Measurements from ENCODE around the gene SPDYE3.
"Not testable (repeated sequence)": the region's sequence is repeated elsewhere in the genome, so short reads cannot be mapped to it uniquely, and the experiment has no call there.

The SPDYE3 gene

DNA sequence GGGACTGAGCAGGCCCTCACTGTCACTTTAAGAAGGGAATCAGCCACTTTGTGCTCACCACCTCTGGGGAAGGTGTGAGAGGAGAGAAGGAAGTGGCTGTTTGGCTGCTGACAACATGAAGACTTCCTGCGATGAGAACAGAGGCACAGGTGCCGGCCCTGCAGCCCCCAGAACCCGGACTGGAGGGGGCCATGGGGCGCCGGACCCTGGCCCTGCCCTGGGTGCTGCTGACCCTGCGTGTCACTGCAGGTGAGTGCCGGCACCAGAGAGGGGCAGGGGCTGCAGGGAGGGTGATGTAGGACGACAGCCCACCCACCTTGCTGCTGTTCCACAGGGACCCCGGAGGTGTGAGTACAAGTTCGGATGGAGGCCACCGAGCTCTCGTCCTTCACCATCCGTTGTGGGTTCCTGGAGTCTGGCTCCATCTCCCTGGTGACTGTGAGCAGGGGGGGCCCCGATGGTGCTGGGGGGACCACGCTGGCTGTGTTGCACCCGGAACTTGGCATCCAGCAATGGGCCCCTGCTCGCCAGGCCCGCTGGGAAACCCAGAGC, 44.8 kb downstream of the SPDYE3 start:
- DNase-seq, result not testable (repeated sequence)

DNA sequence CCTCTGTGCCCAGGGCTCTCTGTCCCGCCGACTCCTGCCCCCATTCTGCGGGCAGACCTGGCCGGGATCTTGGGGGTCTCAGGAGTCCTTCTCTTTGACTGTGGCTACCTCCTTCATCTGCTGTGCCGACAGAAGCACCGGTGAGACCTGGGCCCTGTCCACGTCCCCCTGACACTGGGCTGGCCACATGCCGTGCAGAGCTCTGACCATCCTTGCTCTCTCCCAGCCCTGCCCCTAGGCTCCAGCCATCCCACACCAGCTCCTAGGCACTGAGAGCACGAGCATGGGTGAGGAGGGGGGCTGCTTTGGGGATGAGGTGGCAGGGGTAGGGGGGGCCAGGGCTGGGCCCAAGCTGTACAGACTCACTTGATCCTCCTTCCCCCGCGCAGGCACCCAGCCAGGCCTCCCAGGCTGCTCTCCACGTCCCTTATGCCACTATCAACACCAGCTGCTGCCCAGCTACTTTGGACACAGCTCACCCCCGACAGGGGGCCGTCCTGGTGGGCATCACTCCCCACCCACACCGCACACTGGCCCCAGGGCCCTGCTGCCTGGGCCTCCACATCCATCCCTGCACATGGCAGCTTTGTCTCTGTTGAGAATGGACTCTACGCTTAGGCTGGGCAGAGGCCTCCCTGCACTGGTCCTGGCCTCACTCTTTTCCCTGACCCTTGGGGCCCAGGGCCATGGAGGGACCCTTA, 45.6 kb downstream of the SPDYE3 start:
- DNase-seq, result no peak

DNA sequence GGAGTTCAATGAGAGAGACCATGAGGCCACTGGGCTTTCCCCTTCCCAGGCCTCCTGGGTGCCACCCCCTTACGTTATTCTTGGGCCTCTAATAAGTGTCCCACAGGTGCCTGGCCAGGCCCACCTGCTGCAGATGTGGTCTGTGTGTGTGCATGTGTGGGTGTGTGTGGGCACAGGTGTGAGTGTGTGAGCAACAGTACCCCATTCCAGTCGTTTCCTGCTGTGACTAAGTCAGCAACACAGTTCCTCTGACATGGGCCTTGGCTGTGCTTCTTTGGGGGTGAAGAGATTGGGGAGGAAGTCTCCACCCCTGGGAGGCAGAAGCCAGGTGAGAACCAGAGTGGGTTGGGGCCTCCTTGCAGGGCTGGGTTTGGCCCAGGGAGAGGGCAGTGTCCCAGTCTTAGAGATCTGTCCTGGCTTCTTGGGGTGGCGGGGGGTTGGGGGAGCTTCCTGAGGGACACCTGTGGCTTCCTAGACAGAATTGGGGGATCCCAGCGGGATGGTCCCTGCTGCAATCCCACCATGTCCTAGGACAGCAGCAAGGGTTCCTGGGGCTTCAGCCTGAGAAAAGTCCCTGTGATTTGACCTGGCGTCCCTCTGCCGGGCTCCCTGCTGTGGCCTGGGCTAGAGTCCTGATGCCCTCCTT, 46.3 kb downstream of the SPDYE3 start:
- DNase-seq, result no peak

DNA sequence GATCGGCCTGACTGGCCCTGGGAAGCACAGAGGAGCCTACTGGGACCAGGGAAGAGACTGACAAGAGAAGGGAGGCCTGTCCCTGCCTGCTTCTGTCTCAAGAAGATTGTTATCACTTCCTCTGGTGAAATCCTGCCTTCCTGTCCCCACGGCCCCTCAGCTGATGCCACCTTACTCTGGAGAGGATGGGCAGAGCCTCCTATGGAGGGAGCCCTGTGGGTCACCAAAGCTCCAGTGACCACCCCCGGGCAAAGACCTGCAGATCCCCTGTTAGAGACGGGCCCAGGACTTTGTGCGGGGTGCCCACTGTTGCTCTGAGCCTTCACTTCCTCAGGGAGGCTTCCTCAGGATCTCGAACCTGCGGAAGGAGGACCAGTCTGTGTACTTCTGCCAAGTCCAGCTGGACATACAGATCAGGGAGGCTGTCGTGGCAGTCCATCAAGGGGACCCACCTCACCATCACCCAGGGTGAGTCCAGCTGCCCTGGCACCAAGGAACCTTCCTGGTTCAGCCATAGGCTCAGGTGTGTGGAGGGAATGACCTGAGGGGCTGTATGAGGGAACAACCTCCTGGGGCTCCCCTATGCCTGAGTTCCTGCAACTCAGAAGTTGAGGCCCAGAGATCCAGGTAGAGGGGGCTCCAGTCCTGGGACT, 49.0 kb downstream of the SPDYE3 start:
- no peak for DNase-seq

DNA sequence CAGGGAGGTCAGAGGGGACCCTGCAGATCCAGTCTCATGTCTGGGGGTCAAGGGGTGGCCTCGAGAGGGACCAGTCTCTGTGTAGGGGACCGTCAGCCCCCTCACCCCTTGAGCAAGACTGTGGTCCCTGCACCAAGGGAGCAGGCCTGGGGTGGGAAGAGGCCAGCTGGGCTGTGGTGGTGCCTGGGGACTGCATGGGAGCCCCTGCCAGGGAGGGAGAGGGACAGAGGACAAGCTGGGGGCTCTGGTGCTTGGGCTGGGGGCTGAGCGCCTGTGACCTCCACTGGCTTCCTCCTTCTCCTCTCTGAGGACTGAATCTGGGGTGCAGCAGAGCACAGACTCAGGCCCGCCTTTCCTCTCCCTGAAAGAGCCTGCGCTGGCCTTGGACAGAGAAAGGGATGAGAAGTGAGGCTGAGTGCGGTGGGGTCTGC, 49.6 kb downstream of the SPDYE3 start:
- DNase-seq, result no peak

DNA sequence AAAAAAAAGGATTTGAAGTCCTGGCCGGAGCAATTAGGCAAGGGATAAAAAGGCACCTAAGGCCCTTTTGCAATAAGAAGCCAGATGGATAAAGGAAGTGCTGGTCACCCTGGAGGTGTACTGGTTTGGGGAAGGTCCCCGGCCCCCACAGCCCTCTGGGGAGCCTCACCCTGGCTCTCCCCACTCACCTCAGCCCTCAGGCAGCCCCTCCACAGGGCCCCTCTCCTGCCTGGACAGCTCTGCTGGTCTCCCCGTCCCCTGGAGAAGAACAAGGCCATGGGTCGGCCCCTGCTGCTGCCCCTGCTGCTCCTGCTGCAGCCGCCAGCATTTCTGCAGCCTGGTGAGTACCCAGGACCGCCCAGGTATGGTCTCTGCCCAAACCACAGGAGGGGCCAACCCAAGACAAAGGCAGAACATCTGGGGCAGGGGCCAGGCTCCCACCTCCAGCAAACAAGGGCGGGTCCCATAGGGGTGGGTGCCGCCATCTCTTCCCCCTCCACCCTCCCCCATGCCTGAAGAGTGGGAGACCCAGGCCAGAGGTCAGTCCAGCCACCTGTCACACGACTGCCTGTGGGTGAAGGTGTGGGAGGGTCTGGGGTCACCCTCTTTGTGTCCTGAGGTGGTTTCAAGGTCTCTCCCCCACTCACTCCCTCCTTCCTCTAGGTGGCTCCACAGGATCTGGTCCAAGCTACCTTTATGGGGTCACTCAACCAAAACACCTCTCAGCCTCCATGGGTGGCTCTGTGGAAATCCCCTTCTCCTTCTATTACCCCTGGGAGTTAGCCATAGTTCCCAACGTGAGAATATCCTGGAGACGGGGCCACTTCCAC, 50.7 kb downstream of the SPDYE3 start, which contains the start of gene PILRB:
Gene PILRB, plus strand, starts transcription at position 91 of the 830 bp plus-strand sequence. Its CDS starts 186 bp downstream, at position 277.
- DNase-seq, result no peak

DNA sequence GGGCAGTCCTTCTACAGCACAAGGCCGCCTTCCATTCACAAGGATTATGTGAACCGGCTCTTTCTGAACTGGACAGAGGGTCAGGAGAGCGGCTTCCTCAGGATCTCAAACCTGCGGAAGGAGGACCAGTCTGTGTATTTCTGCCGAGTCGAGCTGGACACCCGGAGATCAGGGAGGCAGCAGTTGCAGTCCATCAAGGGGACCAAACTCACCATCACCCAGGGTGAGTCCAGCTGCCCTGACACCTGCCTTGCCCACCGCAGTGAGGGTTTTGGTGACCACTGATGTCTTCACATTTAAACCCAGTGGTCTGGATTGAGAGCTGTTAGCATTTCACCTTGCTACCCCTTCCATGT, 51.3 kb downstream of the SPDYE3 start:
- no peak for DNase-seq

DNA sequence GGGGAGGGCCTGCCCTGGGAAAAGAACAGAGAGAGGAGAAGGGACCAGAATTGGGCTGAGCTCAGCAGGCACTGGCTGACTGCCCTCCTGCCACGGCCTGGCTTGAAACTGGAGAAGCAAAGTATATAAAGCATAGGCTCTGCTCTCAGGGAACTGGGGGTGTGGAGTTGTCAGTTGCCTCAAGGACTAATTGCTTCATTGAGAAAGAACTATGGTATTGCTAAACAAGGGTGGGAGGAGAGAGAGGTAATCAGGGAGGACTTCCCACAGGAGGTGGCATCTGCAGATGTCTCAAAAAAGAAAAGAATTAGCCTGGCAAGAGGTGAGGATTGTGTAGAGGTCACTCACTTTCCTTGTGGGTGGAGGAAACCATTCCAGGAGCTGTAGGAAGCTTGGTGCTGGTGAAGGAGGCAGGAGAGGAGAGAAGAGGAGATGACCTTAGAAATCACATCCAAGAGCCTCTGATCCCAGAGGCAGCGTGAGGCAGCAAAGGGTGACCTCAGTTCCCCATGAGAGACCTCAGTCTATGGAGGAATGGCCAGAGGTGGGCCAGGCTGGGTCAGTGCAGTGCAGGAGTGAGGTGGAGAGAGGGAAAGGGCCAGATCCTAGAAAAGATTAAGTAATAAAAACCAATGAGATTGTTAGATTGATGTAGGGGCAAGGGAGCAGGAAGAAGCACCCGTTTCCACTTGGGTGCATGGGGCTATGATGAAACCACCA, 52.8 kb downstream of the SPDYE3 start:
- peak; percentile 38 to 39 for DNase-seq

DNA sequence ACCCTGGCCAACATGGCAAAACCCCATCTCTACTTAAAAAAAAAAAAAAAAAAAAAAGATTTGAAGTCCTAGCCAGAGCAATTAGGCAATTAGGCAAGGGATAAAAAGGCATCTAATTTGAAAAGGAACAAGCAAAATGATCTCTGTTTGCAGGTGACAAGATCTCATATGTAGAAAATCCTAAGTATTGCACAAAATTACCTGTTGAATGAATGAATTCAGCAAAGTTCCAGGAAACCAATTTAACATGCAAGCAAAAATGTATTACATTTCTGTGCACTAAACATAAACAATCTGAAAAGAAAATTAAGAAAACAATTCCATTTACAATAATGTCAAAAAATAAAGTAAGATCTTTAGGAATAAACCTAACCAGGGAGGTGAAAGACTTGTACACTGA, 55.6 kb downstream of the SPDYE3 start:
- DNase-seq, result no peak

DNA sequence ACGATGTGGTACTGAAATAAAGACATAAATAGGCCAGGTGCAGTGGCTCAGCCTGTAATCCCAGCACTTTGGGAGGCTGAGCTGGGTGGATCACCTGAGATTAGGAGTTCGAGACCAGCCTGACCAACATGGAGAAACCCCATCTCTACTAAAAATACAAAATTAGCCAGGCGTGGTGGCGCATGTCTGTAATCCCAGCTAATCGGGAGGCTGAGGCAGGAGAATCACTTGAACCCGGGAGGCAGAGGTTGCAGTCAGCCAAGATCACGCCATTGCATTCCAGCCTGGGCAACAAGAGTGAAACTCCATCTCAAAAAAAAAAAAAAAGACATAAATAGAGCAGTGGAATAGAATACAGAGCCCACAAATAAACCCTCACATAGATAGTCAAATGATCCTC, 56.3 kb downstream of the SPDYE3 start:
- not testable (repeated sequence) for DNase-seq

DNA sequence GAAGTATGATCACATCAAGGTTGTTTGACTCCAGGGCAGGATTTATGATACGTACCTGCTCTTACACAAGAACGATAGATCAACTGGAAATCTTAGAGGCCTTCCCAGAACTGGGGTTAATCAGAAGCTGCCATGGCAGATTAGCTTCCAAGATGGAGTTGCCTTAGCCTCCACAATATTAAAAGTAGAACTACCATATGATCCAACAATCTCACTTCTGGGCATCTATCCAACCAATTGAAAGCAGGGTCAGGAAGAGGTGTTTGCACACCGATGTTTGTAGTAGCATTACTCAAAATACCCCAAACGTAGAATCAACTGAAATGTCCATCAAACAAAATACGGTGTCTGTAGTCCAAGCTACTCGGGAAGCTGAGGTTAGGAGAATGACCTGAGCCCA, 57.0 kb downstream of the SPDYE3 start:
- no peak for DNase-seq

DNA sequence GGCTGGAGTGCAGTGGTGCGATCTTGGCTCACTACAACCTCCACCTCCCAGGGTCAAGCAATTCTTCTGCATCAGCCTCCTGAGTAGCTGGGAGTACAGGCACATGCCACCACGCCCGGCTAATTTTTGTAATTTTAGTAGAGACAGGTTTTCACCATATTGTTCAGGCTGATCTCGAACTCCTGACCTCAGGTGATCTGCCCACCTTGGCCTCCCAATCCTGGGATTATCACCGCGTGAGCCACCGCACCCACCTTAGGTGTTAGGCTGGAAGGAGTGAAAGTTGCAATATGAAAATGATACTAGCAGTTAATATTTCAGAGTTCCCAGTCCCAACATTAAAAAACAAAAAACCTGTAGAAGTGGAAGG, 58.5 kb downstream of the SPDYE3 start:
- not testable (repeated sequence) for DNase-seq

DNA sequence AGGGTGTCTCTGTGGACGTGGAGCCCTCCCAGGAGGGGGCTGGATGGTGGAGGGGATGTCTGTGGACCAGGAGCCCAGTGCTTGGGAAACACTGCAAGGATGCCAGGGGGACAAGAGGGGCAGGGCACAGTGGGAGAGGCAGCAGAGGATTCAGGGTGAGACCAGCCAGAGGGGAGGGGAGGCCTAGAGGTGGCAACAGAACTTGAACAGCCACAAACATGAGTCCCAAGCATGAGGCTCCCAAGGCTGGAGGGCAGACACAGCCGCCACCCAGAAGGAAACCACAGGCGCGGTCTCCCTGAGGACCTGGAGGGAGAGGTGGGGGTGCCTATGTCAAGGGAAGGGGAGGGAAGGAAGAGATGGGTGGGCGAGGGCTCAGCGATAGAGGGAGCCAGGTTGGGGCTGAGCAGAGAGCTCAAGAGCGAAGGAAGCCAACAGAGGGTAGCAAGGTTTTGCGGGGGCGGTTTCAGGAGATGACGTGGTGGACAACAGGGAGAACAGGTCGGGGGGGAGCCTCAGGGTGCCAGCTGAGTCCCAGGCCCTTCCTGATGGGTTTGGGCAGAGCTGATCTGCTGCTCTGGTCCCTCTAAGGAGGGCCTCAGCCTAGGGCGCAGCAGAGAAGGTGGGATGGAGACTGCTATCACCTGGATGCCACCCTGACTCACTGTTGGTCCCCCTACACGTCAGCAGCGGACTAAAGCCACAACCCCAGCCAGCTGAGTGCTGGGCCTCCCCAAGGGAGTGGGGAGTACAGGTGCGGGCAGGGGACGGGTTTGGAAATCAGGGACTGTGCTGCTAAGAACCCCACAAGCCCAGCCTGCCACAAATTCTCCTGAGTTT, 59.1 kb downstream of the SPDYE3 start:
- DNase-seq, result no peak

DNA sequence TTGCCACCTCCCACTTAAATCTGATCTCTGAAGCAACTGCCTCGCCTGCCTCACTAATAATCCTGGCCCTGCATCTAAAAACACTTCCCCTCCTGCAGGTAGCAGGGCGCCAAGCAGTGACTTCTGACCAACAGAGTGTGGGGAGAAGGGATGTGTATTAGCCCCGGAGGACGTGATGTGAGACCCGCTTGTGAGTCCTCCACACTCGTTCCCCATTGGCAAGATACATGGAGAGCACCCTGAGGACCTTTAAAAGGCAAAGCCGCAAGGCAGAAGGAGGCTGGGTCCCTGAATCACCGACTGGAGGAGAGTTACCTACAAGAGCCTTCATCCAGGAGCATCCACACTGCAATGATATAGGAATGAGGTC, 59.7 kb downstream of the SPDYE3 start:
- DNase-seq, result no peak

DNA sequence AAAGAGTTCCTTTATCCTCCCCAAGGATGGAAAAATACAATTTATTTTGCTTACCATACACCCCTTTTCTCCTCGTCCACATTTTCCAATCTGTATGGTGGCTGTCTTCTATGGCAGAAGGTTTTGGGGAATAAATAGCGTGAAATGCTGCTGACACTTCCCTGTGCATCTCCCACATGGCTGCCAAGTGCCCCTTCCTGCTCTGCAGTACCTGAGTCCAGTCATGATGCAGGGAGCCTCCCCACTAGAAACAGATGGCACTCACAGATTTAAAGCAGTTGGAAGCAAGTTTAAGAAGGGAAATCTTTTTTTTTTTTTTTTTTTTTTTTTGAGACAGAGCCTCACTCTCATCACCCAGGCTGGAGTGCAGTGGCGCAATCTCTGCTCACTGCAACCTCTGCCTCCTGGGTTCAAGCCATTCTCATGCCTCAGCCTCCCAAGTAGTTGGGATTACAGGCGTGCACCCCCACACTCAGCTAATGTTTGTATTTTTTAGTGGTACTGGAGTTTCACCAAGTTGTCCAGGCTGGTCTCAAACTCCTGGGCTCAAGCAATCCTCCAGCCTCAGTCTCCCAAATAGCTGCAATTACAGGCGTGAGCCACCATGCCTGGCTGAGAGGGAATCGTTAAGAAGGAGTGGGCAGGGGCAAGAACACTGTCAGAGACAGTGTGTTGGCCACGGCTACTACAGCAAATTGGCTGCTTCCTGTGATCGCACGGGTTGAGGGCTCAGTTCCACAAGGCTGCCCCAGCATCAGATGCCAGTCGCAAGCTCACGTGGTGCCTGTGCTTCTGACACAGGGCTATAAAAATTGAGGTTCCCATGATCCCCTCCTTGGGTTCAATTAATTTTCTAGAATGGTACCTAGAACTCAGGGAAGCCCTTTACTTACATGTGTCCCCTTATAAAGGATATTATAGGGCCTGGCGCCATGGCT, 60.4 kb downstream of the SPDYE3 start:
- no peak for DNase-seq

DNA sequence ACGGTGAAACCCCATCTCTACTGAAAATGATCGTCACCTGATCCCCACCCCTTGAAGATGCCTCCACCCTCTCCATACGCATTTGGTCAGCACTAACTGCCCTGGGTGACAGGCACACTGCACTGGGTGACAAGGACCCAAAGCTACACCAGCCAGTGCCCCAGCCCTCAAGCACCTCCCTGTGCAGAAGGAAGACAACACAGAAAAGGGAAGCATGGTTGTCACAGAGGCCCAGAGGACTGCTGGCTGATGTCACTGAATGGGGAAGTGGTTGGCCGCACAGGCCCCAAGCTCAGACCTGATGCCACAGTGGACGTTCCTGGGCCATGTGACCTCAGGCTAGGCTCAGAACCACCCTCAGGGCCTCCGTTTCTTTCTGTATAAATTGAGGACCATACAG, 61.6 kb downstream of the SPDYE3 start:
- DNase-seq, result peak; percentile 97 to 98

DNA sequence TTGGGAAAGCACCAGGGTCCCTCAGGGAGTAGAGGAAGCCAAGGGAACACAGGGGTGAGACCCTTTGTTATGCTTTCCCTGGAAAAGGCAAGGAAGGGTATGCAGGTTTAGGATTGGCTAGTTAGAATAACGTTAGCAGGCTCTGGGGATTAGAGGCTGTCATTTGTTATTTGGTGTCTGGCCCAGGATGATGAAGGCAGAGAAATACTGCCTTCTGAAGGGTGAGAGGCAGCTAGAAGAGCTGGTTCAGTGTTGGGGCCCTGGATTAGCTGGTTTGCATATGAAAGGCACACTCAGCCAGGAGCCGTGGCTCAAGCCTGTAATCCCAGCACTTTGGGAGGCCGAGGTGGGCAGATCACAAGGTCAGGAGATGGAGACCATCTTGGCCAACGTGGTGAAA, 62.8 kb downstream of the SPDYE3 start:
- DNase-seq, result no peak

DNA sequence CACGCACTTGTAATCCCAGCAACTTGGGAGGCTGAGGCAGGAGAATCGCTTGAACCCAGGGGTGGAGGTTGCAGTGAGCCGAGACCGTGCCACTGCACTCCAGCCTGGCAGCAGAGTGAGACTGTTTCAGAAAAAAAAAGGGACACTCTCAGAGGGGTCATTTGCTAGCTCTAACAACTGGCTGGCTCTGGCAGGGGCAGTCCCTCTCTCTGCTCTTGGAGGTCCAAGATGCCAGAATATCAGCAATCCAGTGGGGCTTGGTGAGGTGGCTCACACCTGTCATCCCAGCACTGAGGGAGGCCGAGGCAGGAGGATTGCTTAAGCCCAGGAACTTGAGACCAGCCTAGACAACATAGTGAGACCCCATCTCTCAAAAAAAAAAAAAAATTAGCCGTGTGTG, 63.2 kb downstream of the SPDYE3 start:
- DNase-seq, result no peak

DNA sequence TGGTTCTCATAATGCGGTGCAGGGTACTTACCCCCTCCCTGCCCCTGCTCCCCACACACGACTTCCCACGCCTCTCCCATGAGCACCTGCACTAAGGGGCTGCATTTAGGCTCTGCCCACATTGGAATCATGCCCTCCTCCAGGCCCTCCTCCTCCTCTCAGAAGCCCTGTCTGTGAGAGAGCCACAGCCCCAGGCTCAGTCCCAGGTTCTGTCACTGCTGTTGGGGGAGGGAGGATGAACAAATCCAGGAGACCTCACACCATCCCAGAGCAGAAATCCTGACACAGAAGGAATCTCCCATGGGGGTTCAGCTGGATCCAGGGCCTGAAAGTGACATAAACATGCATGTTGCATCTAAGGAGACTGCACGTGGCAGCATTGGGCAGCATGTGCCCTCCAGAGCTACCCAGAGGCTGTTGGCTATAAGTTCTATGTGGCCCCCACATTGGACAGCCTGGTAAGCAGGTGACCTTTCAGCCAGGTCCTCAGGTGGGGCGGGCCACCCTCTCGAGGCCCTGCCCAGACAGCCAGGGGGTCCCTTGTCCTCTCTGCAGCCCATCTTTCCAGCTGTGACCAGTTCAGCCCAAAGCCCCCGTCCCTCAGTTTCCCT, 64.2 kb downstream of the SPDYE3 start:
- DNase-seq, result no peak

Measured in AML-193 (cell line).